ENCODE data around the gene HIVEP3.

Gene HIVEP3

GRCh38 chr1:41860214-41860613 lies 58.5 kb downstream of the HIVEP3 start:
- DNase-seq (ENCODE audit: low read depth, low spot score), result no peak
- Histone ChIP-seq H3K36me3 (ENCODE audit: insufficient read depth, low read length) (no peaks in the 10 kb centered on the region), H3K9me3 (ENCODE audit: low read depth, low read length) (no peaks in the 10 kb centered on the region), H3K9ac (ENCODE audit: insufficient read length) (no peak overlapping the region), H3K27ac (no peak overlapping the region), H3K4me3 (no peak overlapping the region)
- TF ChIP-seq EZH2 (IDR thresholded peaks at IDR 0.05), result no peak
- no peak for TF ChIP-seq POLR2AphosphoS5 (IDR thresholded peaks at IDR 0.05; ENCODE audit: borderline replicate concordance, low read depth, low read length)
- TF ChIP-seq FOXP2 (optimal IDR thresholded peaks at IDR 0.05; ENCODE audit: control extremely low read depth, extremely low read length, insufficient read depth), result no peak

- H3K9me3 ChIP-seq (ENCODE audit: low read depth, low read length), result no peaks in the 10 kb centered on the region
- no peak overlapping the region for H3K9ac ChIP-seq (ENCODE audit: insufficient read length)
- no peak for TF ChIP-seq POLR2AphosphoS5 (IDR thresholded peaks at IDR 0.05; ENCODE audit: borderline replicate concordance, low read depth, low read length)
- no peak for TF ChIP-seq EZH2 (IDR thresholded peaks at IDR 0.05)
- no peak for TF ChIP-seq FOXP2 (optimal IDR thresholded peaks at IDR 0.05; ENCODE audit: control extremely low read depth, extremely low read length, insufficient read depth)
- no peak overlapping the region for H3K27ac ChIP-seq
- no peaks in the 10 kb centered on the region for H3K36me3 ChIP-seq (ENCODE audit: insufficient read depth, low read length)
- H3K4me3 ChIP-seq, result no peak overlapping the region
- no peak for DNase-seq (ENCODE audit: low read depth, low spot score)
These were observed 59.0 kb downstream of the HIVEP3 start for GRCh38 chr1:41859686-41860085.

- Histone ChIP-seq H3K27ac (no peak overlapping the region), H3K9me3 (ENCODE audit: low read depth, low read length) (no peaks in the 10 kb centered on the region), H3K9ac (ENCODE audit: insufficient read length) (no peak overlapping the region), H3K36me3 (ENCODE audit: insufficient read depth, low read length) (no peaks in the 10 kb centered on the region), H3K4me3 (no peak overlapping the region)
- no peak for DNase-seq (ENCODE audit: low read depth, low spot score)
- no peak for TF ChIP-seq EZH2 (IDR thresholded peaks at IDR 0.05)
- no peak for TF ChIP-seq POLR2AphosphoS5 (IDR thresholded peaks at IDR 0.05; ENCODE audit: borderline replicate concordance, low read depth, low read length)
- no peak for TF ChIP-seq FOXP2 (optimal IDR thresholded peaks at IDR 0.05; ENCODE audit: control extremely low read depth, extremely low read length, insufficient read depth)
These were observed 61.8 kb downstream of the HIVEP3 start for GRCh38 chr1:41856944-41857285.

- Histone ChIP-seq H3K36me3 (ENCODE audit: insufficient read depth, low read length) (no peaks in the 10 kb centered on the region), H3K27ac (no peak overlapping the region), H3K9ac (ENCODE audit: insufficient read length) (no peak overlapping the region), H3K9me3 (ENCODE audit: low read depth, low read length) (no peaks in the 10 kb centered on the region), H3K4me3 (no peak overlapping the region)
- no peak for DNase-seq (ENCODE audit: low read depth, low spot score)
- no peak for TF ChIP-seq POLR2AphosphoS5 (IDR thresholded peaks at IDR 0.05; ENCODE audit: borderline replicate concordance, low read depth, low read length)
These were observed 62.4 kb downstream of the HIVEP3 start for GRCh38 chr1:41856151-41856943.

- no peak overlapping the region for H3K27ac ChIP-seq
- no peak for DNase-seq (ENCODE audit: low read depth, low spot score)
- H3K36me3 ChIP-seq (ENCODE audit: insufficient read depth, low read length), result no peaks in the 10 kb centered on the region
These were observed 63.0 kb downstream of the HIVEP3 start for GRCh38 chr1:41855713-41856112.

GRCh38 chr1:41853907-41854306 lies 64.8 kb downstream of the HIVEP3 start:
- H3K9me3 ChIP-seq (ENCODE audit: low read depth, low read length), result no peaks in the 10 kb centered on the region
- no peak overlapping the region for H3K9ac ChIP-seq (ENCODE audit: insufficient read length)
- DNase-seq (ENCODE audit: low read depth, low spot score), result no peak
- H3K36me3 ChIP-seq (ENCODE audit: insufficient read depth, low read length), result no peaks in the 10 kb centered on the region
- no peak overlapping the region for H3K27ac ChIP-seq
- no peak overlapping the region for H3K4me3 ChIP-seq
- TF ChIP-seq FOXP2 (optimal IDR thresholded peaks at IDR 0.05; ENCODE audit: control extremely low read depth, extremely low read length, insufficient read depth), result no peak
- TF ChIP-seq EZH2 (IDR thresholded peaks at IDR 0.05), result no peak
- no peak for TF ChIP-seq POLR2AphosphoS5 (IDR thresholded peaks at IDR 0.05; ENCODE audit: borderline replicate concordance, low read depth, low read length)

More at GRCh38 chr1:41855713-41856112, 63.0 kb downstream of the HIVEP3 start:
- no peak for TF ChIP-seq FOXP2 (optimal IDR thresholded peaks at IDR 0.05; ENCODE audit: control extremely low read depth, extremely low read length, insufficient read depth)
- TF ChIP-seq EZH2 (IDR thresholded peaks at IDR 0.05), result no peak
- no peak for TF ChIP-seq POLR2AphosphoS5 (IDR thresholded peaks at IDR 0.05; ENCODE audit: borderline replicate concordance, low read depth, low read length)
- Histone ChIP-seq H3K4me3 (no peak overlapping the region), H3K9me3 (ENCODE audit: low read depth, low read length) (no peaks in the 10 kb centered on the region), H3K9ac (ENCODE audit: insufficient read length) (no peak overlapping the region)

- Histone ChIP-seq H3K27ac (no peak overlapping the region), H3K9me3 (ENCODE audit: low read depth, low read length) (no peaks in the 10 kb centered on the region), H3K4me3 (no peak overlapping the region), H3K9ac (ENCODE audit: insufficient read length) (no peak overlapping the region), H3K36me3 (ENCODE audit: insufficient read depth, low read length) (no peaks in the 10 kb centered on the region)
- no peak for DNase-seq (ENCODE audit: low read depth, low spot score)
- TF ChIP-seq EZH2 (IDR thresholded peaks at IDR 0.05) (no peak), POLR2AphosphoS5 (IDR thresholded peaks at IDR 0.05; ENCODE audit: borderline replicate concordance, low read depth, low read length) (no peak), FOXP2 (optimal IDR thresholded peaks at IDR 0.05; ENCODE audit: control extremely low read depth, extremely low read length, insufficient read depth) (no peak)
These were observed 66.6 kb downstream of the HIVEP3 start for GRCh38 chr1:41852091-41852490.

- DNase-seq (ENCODE audit: low read depth, low spot score), result peak; percentile 2
- no peak overlapping the region for H3K4me3 ChIP-seq
- H3K27ac ChIP-seq, result no peak overlapping the region
- no peak for TF ChIP-seq POLR2AphosphoS5 (IDR thresholded peaks at IDR 0.05; ENCODE audit: borderline replicate concordance, low read depth, low read length)
- TF ChIP-seq EZH2 (IDR thresholded peaks at IDR 0.05), result no peak
- TF ChIP-seq FOXP2 (optimal IDR thresholded peaks at IDR 0.05; ENCODE audit: control extremely low read depth, extremely low read length, insufficient read depth), result no peak
- H3K36me3 ChIP-seq (ENCODE audit: insufficient read depth, low read length), result no peaks in the 10 kb centered on the region
- no peak overlapping the region for H3K9ac ChIP-seq (ENCODE audit: insufficient read length)
- no peaks in the 10 kb centered on the region for H3K9me3 ChIP-seq (ENCODE audit: low read depth, low read length)
These were observed 67.1 kb downstream of the HIVEP3 start for GRCh38 chr1:41851589-41851988.

- no peak for DNase-seq (ENCODE audit: low read depth, low spot score)
- Histone ChIP-seq H3K4me3 (no peak overlapping the region), H3K9me3 (ENCODE audit: low read depth, low read length) (no peaks in the 10 kb centered on the region), H3K36me3 (ENCODE audit: insufficient read depth, low read length) (no peaks in the 10 kb centered on the region), H3K9ac (ENCODE audit: insufficient read length) (no peak overlapping the region), H3K27ac (no peak overlapping the region)
- TF ChIP-seq FOXP2 (optimal IDR thresholded peaks at IDR 0.05; ENCODE audit: control extremely low read depth, extremely low read length, insufficient read depth) (no peak), EZH2 (IDR thresholded peaks at IDR 0.05) (no peak), POLR2AphosphoS5 (IDR thresholded peaks at IDR 0.05; ENCODE audit: borderline replicate concordance, low read depth, low read length) (no peak)
These were observed 68.7 kb downstream of the HIVEP3 start for GRCh38 chr1:41850029-41850428.
